ENCODE data around the gene GATA2.
A peak's percentile ranks its signal among the peaks of the same experiment; 100 is the strongest.

DNA sequence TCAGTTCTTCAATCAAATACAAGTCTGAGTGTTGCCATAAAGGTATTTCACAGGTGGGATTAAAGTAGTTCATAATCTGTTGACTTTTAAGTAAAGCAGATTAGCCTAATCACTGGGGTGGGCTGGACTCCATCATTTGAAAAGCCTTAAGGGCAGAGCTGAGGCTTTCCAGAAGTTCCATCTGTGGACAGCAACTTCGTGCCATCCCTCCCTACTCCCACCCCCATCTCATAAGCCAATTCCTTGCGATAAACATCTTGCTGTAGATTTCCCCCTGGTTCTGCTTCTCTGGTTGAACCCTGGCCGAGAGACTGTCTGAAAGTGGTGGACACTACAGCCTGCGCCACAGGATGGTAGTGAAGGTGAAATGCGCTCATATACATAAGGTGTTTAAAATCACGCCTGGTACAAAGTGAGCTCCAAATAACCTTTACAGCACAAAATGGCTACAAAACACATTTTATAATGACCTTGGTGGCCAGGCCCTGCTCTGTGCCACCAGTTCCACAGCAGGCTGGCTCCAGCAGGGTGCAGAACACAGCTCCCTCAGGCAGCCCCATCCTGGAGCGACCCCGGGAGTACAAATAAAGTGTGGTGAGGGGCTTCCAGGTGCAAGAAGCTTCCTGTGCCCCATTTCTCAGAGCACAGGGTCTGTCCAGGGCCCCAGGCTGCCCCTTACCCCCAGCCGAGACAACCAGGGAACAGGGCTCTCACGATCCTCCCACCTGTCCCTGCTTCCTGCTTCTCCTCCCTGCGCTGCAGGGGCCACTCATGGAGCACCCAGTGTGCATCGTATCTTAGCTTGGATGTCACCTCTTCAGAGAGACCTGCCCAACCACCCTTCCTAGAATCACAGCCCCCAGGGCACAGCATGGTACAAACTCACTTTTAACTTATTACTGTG lies 25.8 kb upstream of the GATA2 start:
- 0 out of 2 replicates have a peak, but pooled peaks have one; percentile 45 for TF ChIP-seq GATA3 (IDR thresholded peaks at IDR 0.05; ENCODE audit: low read depth, low read length)
- TF ChIP-seq GATA2 (IDR thresholded peaks at IDR 0.05; ENCODE audit: low read depth, low read length) = peak; percentile 89
